AG04450 (cell line): ENCODE data around the gene ASIC2. TPM values are rescaled to one million over a fixed set of nuclear protein-coding genes. Genes with fewer than 3 reads are reported as not detected.

Experiments
- CTCF ChIA-PET: fragments of 300-600, 350-600 bp; formaldehyde crosslinking; extraction: SDS; loops from one replicate; lab custom pipeline; 2022; ENCODE audit warnings: antibody characterized with exemption, inconsistent platforms; lab: Charles Lee
- POLR2A ChIA-PET: fragments of 350-600 bp; formaldehyde crosslinking; extraction: SDS; loops from one replicate; lab custom pipeline; 2021; ENCODE audit warnings: antibody characterized with exemption, inconsistent platforms; lab: Yijun Ruan, JAX
- DNase-seq: peaks from one replicate; pipeline ENCODE4 v3.0.0-alpha.2; 2011; ENCODE audit warnings: low read depth, low spot score
- H3K27ac ChIP-seq: one replicate; pipeline ENCODE4 v1.5.1; 2012; ENCODE audit warnings: low read depth, low read length, control low read depth
- H3K27me3 ChIP-seq: one replicate; pipeline ENCODE4 v1.6.0; 2012; ENCODE audit warnings: low read length; ENCODE audit not compliant: control insufficient read depth, insufficient read depth
- H3K4me3 ChIP-seq: 2 replicates; pipeline ENCODE4 v1.5.1; 2011; ENCODE audit warnings: mild to moderate bottlenecking, low read depth, low read length, control low read depth
- H3K9me3 ChIP-seq: 2 replicates; pipeline ENCODE4 v1.5.1; 2012; ENCODE audit warnings: low read length; ENCODE audit not compliant: control insufficient read depth, insufficient read depth
- polyA plus RNA-seq: library from polyadenylated mRNA; depleted of rRNA; stranded (reverse); fragments of >200 nt; gene quantifications from 2 replicates; pipeline ENCODE4 v1.2.3, GENCODE V29; 2011
- TF ChIP-seq, protein P1 (sequence below): IDR thresholded peaks from 2 replicates; pipeline ENCODE4 v1.5.1; 2011; ENCODE audit warnings: low read depth, low read length, control low read depth, inconsistent platforms

ASIC2 gene
- polyA plus RNA-seq, 1 experiment: 0.19 TPM

DNA sequence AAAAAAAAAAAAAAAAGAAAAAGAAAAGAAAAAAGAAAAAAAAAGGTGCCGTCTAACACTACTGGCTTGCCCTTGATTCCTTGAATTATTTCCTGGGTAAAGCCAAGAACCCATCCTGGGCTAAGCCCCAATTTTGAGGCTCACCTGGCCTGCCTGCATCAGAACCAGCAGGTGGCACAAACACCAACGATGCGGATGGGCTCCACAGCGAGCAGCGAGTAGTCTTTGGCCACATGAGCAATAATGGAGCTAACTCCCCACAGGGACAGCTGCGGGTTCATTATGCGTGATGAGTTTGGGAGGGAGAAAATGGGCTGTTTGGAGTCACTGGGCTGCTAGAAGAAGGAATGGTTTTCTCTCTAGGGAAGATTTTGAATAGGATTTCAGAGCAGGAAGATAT, 91.1 kb downstream of the ASIC2 start:
- Histone ChIP-seq H3K4me3 (no peak overlapping the region), H3K27me3 (peaks cover 4% of the 10 kb centered on the region), H3K9me3 (no peaks in the 10 kb centered on the region), H3K27ac (no peak overlapping the region)
- ChIA-PET POLR2A (no interaction called here), CTCF (no interaction called here)
- TF ChIP-seq, protein P1, sequence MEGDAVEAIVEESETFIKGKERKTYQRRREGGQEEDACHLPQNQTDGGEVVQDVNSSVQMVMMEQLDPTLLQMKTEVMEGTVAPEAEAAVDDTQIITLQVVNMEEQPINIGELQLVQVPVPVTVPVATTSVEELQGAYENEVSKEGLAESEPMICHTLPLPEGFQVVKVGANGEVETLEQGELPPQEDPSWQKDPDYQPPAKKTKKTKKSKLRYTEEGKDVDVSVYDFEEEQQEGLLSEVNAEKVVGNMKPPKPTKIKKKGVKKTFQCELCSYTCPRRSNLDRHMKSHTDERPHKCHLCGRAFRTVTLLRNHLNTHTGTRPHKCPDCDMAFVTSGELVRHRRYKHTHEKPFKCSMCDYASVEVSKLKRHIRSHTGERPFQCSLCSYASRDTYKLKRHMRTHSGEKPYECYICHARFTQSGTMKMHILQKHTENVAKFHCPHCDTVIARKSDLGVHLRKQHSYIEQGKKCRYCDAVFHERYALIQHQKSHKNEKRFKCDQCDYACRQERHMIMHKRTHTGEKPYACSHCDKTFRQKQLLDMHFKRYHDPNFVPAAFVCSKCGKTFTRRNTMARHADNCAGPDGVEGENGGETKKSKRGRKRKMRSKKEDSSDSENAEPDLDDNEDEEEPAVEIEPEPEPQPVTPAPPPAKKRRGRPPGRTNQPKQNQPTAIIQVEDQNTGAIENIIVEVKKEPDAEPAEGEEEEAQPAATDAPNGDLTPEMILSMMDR: 0 out of 2 replicates have a peak, but pooled peaks have one; percentile 5
- DNase-seq: no peak

DNA sequence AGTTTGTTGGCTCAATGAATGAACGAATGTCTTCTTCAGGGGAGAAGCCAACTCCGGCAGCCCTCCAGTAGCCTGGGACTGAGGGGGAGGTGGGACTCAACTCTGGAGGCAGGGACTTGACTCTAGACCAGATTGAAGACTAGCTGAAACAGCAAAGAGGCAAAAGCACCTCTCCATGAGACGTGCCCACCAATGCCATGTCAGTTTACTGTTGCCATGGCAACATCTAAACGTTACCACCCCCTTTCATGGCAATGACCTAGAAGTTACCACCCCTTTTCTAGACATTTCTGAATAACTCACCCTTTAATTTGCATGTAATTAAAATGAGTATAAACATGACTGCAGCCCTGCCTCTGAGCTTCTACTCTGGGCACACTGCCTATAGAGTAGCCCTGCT, 91.8 kb downstream of the ASIC2 start:
- no peak overlapping the region for H3K4me3 ChIP-seq
- H3K27ac ChIP-seq: no peak overlapping the region
- ChIA-PET CTCF (no interaction called here), POLR2A (no interaction called here)
- no peak for DNase-seq
- H3K9me3 ChIP-seq: no peaks in the 10 kb centered on the region
- H3K27me3 ChIP-seq: peaks cover 4% of the 10 kb centered on the region
- TF ChIP-seq, protein P1: no peak

DNA sequence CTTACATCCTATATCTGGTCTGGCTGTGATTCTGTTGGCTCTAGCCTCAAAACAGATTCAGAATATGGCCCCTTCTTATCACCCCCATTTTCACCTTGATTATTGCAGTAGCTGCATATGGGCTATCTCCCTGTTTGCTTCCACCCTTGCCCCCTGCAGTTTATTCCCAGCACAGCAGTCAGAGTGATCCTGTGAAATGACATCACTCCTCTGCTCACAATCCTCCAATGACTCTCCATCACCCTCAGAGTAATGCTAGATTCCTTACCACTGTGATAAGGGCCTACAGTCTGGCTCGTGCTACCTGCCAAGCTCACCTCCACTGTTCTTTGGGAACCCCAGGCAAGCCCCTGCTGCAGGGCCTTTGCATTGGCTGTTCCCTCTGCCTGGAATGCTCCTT, 92.5 kb downstream of the ASIC2 start:
- CTCF ChIA-PET: no interaction called here
- peaks cover 4% of the 10 kb centered on the region for H3K27me3 ChIP-seq
- no peak overlapping the region for H3K4me3 ChIP-seq
- H3K27ac ChIP-seq: no peak overlapping the region
- H3K9me3 ChIP-seq: no peaks in the 10 kb centered on the region
- no peak for DNase-seq
- POLR2A ChIA-PET: no interaction called here
- TF ChIP-seq, protein P1: peak; percentile 32

DNA sequence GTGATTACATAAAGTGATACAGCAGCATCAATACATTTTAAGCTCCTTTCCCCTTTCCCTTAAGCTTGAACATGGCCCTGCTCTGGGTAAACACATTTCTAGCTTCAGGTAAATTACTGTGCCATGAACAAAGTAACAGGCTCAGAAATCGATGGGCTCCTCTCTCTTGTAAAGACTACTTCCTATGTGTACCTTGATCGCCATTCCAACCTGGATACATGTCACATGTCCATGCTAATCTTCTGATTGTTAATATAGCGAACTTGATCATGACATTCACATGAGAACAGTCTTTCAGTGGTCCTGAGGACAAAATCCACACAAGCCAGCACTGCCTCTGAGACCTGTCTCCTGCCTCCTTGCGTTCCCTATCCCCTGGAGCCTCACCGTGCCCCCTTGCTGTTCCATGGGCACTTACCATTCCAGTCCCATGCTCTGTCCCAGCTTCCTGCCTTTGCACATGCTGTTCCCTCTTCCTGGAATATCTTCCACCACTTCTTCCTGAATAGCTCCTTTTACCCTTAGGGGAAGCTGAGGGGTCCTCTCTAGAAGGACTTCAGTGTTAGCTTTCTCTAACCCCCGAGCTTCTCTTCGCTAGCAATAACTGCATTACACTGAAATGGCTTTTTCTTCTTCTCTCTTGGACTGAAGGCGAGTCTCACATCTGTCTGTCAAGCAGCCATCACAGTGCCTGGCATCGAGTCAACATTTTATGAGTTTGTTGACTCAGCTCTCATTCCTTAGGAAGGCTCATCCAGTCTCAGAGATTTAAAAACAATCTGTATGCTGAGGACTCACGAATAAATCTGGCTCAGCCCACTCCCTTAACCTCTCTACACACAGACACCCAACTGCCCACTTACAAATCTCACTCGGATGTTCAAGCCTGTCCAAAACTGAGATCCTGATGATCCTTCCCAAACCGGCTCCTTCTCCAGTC, 93.3 kb downstream of the ASIC2 start:
- Histone ChIP-seq H3K4me3 (no peak overlapping the region), H3K9me3 (no peaks in the 10 kb centered on the region), H3K27me3 (peaks cover 4% of the 10 kb centered on the region), H3K27ac (no peak overlapping the region)
- DNase-seq: no peak
- POLR2A ChIA-PET: no interaction called here
- TF ChIP-seq, protein P1: no peak
- CTCF ChIA-PET: no interaction called here

DNA sequence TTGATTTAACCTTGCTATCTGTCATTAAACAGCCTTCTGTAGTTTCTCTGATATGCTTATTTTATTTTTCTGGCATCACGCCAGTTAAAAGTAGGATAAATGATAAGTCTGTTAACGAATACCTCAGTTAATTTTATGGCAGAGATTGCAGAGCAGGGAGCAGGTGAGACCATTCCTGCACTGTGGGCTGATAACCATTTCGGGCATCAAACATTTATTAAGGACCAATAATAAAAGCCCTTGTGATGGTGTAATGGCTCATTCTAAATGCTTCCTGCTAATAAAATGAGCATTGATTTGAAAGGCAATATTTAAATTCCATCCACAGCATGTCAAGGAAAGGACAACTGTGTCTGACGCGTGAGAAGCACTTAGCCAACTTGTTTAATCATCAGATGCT, 94.1 kb downstream of the ASIC2 start:
- Histone ChIP-seq H3K4me3 (no peak overlapping the region), H3K27ac (no peak overlapping the region), H3K9me3 (no peaks in the 10 kb centered on the region), H3K27me3 (peaks cover 4% of the 10 kb centered on the region)
- ChIA-PET CTCF (no interaction called here), POLR2A (no interaction called here)
- TF ChIP-seq, protein P1: no peak
- no peak for DNase-seq
